HG03354 (cell line): Measurements from ENCODE around the gene RSKR.
"Not testable (repeated sequence)": the region's sequence is repeated elsewhere in the genome, so short reads cannot be mapped to it uniquely, and the experiment has no call there.

Experiments
- ATAC-seq: cut with Tn5 transposase; IDR thresholded peaks from one replicate; pipeline ENCODE4 v1.9.1; 2021; ENCODE audit warnings: mild to moderate bottlenecking; ENCODE audit not compliant: unreplicated experiment, poor library complexity, severe bottlenecking

The RSKR gene, protein sequence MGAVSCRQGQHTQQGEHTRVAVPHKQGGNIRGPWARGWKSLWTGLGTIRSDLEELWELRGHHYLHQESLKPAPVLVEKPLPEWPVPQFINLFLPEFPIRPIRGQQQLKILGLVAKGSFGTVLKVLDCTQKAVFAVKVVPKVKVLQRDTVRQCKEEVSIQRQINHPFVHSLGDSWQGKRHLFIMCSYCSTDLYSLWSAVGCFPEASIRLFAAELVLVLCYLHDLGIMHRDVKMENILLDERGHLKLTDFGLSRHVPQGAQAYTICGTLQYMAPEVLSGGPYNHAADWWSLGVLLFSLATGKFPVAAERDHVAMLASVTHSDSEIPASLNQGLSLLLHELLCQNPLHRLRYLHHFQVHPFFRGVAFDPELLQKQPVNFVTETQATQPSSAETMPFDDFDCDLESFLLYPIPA

GRCh38 chr17:28613931-28614381 is at the start of gene RSKR:
Gene RSKR (minus strand): TSS chr17:28614185. CDS start chr17:28614161, 24 bp downstream.
- no peak for ATAC-seq

GRCh38 chr17:28663723-28664122 is 49.7 kb upstream of the RSKR start:
- no peak for ATAC-seq

GRCh38 chr17:28662527-28662829 is 48.5 kb upstream of the RSKR start:
- no peak for ATAC-seq

DNA sequence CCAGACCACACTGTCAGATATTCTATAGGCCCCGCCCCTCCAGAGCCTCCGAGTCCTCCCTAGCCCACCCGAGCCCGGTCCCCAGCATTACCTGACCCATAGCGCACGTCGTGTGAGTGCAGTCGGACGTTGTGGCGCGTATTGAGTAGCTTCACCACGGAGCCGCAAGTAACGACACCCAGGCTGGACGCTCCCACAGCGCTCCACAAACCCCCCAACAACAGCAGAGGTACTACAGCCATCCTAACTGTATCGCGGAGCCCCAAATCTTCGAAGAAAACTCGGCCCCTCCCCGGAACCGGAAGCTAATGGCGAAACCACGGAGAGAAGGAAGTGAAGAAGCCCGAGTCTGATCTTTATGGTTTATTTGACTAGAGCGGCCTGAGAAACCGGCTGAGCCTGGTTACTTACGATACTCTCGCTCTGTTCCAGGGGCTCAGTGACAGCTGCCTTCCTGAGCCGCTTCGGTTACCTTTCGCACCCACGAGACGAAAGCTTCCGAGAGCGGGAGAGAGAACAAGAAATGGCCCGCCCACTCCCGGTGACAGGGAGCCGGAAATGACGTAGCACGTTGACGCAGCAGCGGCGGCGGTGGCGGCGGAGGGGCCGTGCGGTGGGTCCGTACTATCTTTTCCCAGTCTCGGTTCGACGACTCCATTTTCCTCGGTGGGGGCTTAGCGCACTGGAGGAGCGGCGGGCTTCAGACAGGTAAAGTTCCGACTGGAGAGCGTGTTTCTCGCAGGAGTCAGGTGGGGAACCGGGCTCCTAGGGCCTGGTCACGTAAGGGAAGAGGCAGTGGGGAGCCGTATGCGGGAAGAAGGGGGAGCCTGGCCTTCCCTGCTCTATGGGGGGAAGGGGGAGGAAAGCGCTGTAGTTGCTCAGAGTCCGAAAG is 47.9 kb upstream of the RSKR start, which contains the start of the genes SDF2 and SUPT6H:
SDF2 (minus strand) TSS at position 272 of the 892 bp plus-strand sequence; CDS start at position 242, 30 bp downstream.
SUPT6H (plus strand) TSS at position 571 of the 892 bp plus-strand sequence. CDS start 11,197 bp downstream, outside the sequence.
- ATAC-seq: peak; percentile 85

GRCh38 chr17:28659497-28659881 is 45.5 kb upstream of the RSKR start:
- not testable (repeated sequence) for ATAC-seq

DNA sequence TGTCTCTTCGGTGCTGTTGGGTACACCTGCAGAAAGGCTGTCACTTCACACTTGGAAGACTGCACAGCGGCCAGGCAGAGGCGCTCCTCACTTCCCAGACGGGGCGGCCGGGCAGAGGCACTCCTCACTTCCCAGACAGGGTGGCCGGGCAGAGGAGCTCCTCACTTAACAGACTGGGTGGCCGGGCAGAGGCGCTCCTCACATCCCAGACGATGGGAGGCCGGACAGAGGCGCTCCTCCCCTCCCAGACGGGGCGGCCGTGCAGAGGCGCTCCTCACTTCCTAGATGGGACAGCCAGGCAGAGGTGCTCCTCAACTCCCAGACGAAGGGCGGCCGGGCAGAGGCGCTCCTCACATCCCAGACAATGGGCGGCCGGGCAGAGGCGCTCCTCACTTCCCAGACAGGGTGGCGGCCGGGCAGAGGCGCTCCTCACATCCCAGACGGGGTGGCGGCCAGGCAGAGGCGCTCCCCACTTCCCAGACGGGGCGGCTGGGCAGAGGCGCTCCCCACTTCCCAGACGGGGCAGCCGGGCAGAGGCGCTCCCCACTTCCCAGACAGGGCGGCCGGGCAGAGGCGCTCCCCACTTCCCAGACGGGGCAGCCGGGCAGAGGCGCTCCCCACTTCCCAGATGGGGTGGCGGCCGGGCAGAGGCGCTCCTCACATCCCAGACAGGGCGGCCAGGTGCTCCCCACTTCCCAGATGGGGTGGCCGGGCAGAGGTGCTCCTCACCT is 44.9 kb upstream of the RSKR start:
- not testable (repeated sequence) for ATAC-seq

DNA sequence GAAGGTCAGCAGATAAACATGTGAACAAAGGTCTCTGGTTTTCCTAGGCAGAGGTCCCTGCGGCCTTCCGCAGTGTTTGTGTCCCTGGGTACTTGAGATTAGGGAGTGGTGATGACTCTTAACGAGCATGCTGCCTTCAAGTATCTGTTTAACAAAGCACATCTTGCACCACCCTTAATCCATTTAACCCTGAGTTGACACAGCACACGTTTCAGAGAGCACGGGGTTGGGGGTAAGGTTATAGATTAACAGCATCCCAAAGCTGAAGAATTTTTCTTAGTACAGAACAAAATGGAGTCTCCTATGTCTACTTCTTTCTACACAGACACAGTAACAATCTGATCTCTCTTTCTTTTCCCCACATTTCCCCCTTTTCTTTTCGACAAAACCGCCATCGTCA is 44.4 kb upstream of the RSKR start:
- ATAC-seq: not testable (repeated sequence)

DNA sequence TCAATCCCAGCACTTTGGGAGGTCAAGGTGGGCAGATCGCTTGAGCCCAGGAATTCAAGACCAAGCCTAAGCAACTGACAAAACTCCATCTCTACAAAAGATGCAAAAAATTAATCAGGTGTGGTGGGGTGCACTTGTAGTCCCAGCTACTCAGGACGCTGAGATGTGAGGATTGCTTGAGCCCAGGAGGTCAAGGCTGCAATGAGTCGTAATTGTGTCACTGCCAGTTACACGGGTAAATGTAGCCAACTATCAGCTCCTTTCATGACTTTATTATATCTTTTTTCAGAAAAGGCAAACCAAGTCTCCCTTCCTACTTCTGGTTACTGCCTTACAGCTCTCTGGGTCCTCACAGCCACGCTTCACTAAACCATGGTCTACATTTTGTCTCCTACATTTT is 43.8 kb upstream of the RSKR start:
- ATAC-seq: no peak

GRCh38 chr17:28655160-28655559 is 41.2 kb upstream of the RSKR start:
- no peak for ATAC-seq

GRCh38 chr17:28648698-28649097 is 34.7 kb upstream of the RSKR start:
- ATAC-seq: no peak

DNA sequence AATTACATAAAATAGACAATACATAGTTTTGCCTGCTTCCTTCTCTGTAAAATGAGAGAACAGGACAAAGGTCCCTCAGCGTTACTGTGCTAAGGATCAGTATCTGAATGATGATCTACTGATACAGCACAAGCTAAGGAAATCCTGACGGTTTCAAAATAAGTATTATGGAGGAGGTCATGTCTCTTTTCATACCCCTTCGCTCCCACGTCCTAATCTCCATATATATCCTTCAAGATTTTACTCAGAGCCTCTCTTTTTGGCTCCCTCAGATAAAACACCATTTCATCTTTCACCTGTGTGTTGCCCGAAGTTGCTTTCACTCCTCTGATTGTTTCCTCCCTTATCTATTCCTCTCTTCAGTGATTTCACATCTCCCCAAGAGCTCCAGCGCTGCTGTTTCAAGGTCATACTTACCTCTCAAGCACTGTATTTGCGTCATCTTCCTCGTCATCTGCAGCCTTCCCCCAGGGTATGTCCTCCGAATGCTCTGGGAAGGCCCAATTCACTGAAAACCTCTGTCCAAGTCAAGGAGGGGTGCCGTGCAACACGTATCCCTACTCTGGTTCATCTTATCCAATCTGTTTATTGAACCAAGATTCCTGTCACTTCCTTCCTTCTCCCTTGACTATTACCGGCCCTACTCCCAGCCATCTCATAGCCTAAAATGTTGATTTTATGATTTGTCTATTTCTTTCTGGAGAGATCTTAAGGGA is 32.2 kb upstream of the RSKR start:
- no peak for ATAC-seq

DNA sequence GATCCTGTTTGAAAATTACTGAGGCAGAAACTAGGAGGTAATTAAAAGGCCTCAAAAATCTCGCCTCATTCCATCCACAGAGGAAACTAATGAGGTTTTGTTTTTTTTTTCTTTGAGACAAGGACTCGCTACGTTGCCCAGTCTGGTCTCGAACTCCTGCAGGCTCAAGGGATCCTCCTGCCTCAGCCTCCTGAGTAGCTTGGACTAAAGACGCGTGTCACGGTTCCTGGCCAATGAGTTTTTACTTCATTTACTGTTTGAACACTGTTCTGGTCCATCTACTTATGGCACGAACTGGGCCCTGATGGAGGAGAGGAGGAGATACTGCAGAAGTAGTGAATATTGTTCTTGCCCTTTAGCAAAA is 31.6 kb upstream of the RSKR start:
- ATAC-seq: no peak

- peak; percentile 94 for ATAC-seq
Observed at GRCh38 chr17:28644787-28645575, 31.0 kb upstream of the RSKR start, which contains the start of gene BLTP2. Gene BLTP2 (minus strand): TSS chr17:28645158. CDS start chr17:28645056, 102 bp downstream.

DNA sequence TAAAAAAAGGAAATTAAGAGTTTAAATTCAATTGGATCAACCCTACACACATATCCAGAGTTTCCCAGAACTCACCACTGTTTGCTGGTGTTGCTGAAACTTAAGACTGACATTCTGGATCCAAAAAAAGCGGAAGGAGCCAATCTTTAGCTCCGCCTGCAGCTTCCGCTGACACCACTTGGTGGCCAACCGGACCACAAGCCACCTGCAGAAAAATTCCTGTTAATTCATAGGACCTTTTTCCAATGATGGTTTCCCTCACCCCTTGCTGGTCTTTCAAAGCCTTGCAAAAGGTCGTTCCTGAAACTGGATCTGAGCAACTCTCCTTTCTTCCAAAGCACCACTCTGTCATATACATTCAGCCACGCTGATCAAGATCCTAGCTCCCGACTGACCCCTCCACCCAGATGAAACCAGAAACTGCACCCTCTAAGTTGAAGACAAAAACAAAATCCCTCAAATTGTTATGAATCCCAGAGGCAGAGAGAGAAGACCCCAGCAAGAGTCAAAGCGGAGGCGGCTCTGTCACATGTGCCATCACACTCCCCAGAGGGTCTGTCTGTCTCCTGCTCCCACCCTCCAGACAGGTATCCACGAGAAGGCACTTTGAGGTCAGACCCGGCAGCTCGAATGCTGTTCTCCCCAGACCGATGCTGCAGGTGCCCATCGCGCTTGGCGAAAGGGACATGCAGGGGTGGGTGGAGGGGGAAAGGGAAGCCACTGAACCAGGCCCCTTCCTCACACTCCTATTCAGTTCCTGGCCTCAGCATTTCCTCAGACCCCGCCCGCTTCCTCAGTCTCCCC is 30.2 kb upstream of the RSKR start:
- peak; percentile 6 for ATAC-seq

DNA sequence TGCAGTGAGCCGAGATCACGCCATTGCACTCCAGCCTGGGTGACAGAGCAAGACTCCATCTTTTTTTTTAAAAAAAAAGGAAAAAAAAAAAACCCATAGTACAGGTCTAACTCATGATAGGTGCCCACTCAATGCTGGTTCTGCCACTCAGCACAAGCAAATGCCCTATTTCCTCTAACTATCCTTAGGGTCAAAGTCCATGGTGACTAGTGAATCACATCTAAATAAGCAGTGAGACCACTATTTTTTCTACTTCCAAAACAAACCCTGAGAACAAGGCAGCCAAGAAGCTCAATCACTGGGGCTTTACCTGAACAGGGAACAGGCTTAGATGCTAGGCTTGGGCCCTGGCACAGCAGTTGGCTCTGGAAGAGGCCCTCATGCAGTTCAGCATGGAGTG is 27.6 kb upstream of the RSKR start:
- ATAC-seq: no peak

DNA sequence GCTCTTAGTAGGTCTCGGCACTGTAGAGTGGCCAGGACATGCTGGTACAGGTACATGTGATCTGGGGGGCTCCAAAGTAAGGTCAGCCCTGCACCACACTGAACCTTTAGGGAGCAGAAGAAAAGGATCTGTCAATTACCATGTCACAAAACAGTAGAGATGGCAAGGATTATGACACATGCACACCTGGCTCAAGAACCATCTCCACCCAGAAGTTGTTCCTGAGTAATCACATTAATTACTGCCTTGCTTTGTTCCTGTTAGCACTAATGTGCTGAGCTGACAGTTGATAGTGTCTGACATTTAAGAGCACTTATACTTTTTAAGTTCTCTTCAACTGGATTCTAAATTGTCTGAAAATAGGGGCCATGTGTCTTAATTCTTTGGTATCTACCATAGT is 21.5 kb upstream of the RSKR start:
- no peak for ATAC-seq

GRCh38 chr17:28634206-28634865 is 20.4 kb upstream of the RSKR start:
- ATAC-seq: no peak
